ENCODE measurements around the gene PAGR1. TPM values are rescaled to one million over a fixed set of nuclear protein-coding genes. Genes with fewer than 3 reads are reported as not detected.

PAGR1 gene
- total and polyA plus RNA-seq, 9 of the 15 experiments (the other 6 are each of a cell fraction or from before 2014, with no cell fraction given): 1.4 to 58.2 (median 16.8) TPM

- TF ChIP-seq HMG20A (CRISPR knock-in tag; conservative IDR thresholded peaks at IDR 0.05) (no peak), ZNF263 (CRISPR knock-in tag; IDR thresholded peaks at IDR 0.05; ENCODE audit: borderline replicate concordance) (peak; percentile 83), RBBP5 (IDR thresholded peaks at IDR 0.05; ENCODE audit: borderline replicate concordance, insufficient read depth, low read length, poor library complexity, severe bottlenecking) (peak; percentile 48), TRIM24 (IDR thresholded peaks at IDR 0.05) (peak in 1 of 2 experiments; percentile 79; a peak in 2 of 4 replicates), CHD7 (IDR thresholded peaks at IDR 0.05; ENCODE audit: low read depth, low read length) (no peak), MEF2A (IDR thresholded peaks at IDR 0.05; ENCODE audit: control insufficient read depth, low read depth, low read length) (no peak), MTA3 (IDR thresholded peaks at IDR 0.05; ENCODE audit: borderline replicate concordance) (peak; percentile 99), TCF7 (IDR thresholded peaks at IDR 0.05; ENCODE audit: borderline replicate concordance) (peak; percentile 48; the same call in 1 of the 2 replicates), ZNF384 (IDR thresholded peaks at IDR 0.05; ENCODE audit: low read depth, low read length) (no peak; the same call in 1 of the 2 replicates), NR3C1 (CRISPR knock-in tag; IDR thresholded peaks at IDR 0.05) (0 out of 2 replicates have a peak, but pooled peaks have one; percentile 71), CTCFL (IDR thresholded peaks at IDR 0.05; ENCODE audit: borderline replicate concordance, insufficient read depth, low read depth, low read length, poor library complexity, severe bottlenecking) (no peak), PHF21A (IDR thresholded peaks at IDR 0.05; ENCODE audit: borderline replicate concordance, low read depth) (0 out of 2 replicates have a peak, but pooled peaks have one; percentile 34)
Measured at GRCh38 chr16:29805232-29806098, 10.5 kb upstream of the PAGR1 start (continued).

Data from K562 (cell line).